ENCODE results near the gene LIF. TPM values are rescaled to one million over a fixed set of nuclear protein-coding genes. Genes with fewer than 3 reads are reported as not detected.

LIF gene
- 40.2 and 43.6 TPM in 2 replicates for total RNA-seq (2014; rRNA removed; shearing (Covaris generic))

DNA sequence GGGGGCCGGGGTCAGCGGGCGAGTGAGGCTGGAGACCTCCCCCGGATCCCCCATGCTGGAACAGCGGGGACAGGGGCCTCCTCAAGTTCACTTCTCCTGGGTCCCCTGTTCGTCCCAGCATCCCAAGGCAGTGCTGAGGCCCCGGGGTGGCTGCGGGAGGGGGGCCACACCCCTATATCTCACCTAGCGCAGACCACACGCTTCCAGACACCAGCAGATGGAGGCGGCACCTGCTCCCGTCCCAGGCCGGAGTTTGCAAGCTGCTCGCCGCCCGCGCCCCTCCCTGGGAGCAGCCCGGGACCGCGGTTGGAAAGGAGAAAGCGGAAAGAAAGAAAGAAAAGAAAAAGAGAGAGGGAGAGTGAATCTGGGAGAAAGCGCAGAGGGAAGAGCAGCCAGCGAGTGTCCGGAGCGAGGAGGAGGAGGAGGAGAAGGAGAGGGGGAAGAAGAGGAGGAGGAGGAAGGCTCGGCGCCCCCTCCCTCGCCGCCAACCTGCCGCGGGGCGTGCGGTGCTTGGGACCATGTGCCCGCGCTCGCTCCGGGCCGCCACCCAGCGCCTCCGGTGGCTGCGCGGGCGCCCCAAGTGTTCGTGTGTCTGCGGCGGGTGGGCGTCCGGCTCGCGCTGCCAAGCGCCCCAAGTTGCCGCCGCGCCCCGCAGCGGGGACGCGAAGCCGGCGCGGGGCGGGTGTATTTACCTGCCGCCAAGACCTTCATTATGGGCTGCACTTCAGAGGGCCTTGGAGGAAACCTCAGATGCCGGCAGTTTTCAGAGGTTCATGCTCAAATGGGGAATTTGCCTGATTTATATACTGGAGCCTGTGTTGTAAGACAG lies at the start of gene LIF:
Gene LIF (minus strand): TSS at position 775 of the 829 bp plus-strand sequence. CDS start 64 bp downstream, at position 711.

DNA sequence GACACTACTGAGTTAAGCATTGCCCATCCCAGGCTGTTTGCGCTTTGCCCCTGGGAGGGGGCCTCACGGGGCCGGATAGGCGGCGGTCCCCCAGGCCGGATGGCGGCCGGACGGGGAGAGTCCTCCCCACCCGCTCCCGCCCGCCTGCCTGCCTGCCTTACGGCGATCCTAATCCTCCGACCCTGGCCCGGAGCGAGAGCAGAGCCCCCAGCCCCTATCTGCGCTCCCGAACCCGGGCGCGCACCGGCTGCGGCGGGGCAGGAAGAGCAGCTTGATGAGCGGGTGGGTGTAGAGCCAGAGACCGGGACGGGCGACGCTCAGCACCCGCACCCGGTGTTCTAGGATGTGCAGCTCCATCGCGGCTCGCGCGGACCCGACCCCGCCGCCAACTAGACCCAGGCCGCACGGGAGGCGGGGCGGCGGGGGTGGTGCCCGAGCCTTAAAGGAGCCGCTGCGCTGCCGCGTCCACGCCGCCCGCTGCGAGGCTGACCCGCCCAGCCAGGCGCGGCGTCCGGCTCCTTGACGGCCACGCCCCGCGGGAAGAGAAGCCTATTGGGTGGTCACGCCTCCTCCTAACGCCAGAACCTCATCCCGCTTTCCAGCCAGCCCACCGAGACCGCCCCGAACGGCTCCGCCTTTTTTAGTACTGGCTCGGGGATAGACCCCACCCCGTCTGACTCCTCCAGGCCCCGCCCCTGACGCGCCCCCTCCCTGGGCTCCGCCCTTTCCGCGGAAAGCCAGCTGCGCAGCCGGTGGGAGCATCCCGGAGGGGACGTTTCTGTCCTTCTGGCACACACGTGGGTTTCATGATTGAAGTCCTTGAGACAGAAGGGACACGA lies 42.8 kb upstream of the LIF start, which contains the start of gene CASTOR1:
Gene CASTOR1 (minus strand): TSS at position 365 of the 839 bp plus-strand sequence. CDS start 8 bp downstream, at position 357.

DNA sequence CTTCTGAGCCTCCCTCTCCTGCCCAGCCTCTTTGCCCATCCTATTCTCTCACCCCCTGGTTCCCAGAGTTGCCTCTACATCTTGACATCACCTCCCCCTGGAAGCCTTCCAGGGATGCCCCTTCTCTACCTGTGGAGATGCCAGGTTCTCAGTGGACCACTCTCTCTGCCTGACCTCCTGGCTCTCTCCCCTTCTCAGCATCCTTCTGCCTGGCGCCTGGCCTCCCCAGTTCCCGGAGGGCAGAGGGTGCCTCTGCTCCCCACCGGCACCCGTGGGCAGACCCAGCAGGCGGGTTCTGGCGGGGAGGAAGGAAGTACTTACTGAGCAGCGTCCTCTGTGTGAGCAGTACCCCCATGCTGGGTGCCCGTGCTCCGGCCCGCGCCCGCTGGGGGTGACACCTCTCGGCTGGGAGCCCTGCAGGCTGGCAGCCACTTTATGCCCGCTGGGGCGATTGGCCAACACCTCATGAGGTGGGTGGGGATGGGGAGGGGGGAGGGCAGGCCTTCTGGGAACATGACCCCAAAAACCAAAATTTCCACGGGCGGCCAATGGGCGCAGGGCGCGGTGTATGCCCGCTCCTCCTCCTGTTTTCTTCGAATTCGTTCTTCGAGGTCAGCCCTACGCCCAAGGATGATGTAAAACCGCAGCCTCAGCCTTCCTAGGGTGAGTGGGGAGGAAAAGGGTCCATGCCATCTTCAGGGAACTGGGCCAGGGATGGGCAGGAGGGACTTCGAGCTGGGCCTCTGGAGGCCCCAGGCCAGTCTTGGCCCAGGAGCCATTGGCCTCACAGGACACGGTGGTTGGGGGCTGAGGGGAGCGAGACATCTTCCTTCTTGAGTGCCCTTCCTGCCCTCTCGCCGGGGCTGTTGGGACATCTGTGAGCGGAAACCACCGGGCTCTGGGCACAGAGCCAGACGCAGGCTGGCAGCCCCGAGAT lies 20.2 kb upstream of the LIF start, which contains the start of gene OSM:
Gene OSM (minus strand): TSS at position 407 of the 937 bp plus-strand sequence. CDS start 52 bp downstream, at position 355.

Other genes starting within 250 kb of the LIF start
- gene HORMAD2, start 166.3 kb downstream of the LIF start, total RNA-seq (2014; rRNA removed; shearing (Covaris generic)): not detected in 2 replicates
- gene OSM, start 20.1 kb upstream of the LIF start, total RNA-seq (2014; rRNA removed; shearing (Covaris generic)): 0.13 TPM in 1 of 2 replicates, not detected in the other
- 1.2 and 2.6 TPM in 2 replicates for gene CASTOR1, start 42.7 kb upstream of the LIF start, total RNA-seq (2014; rRNA removed; shearing (Covaris generic))
- gene TBC1D10A, start 80.2 kb upstream of the LIF start, total RNA-seq (2014; rRNA removed; shearing (Covaris generic)): 9.5 and 11.5 TPM in 2 replicates
- 63.5 and 78.7 TPM in 2 replicates for gene SF3A1, start 110.1 kb upstream of the LIF start, total RNA-seq (2014; rRNA removed; shearing (Covaris generic))
- 1.8 and 4.1 TPM in 2 replicates for gene CCDC157, start 110.2 kb upstream of the LIF start, total RNA-seq (2014; rRNA removed; shearing (Covaris generic))
- gene RNF215, start 140.7 kb upstream of the LIF start, total RNA-seq (2014; rRNA removed; shearing (Covaris generic)): 14.9 and 18.2 TPM in 2 replicates
- gene SEC14L2, start 150.3 kb upstream of the LIF start, total RNA-seq (2014; rRNA removed; shearing (Covaris generic)): 9.6 and 11.2 TPM in 2 replicates
- 29.2 and 37.1 TPM in 2 replicates for gene MTFP1, start 179.0 kb upstream of the LIF start, total RNA-seq (2014; rRNA removed; shearing (Covaris generic))
- gene SEC14L3, start 225.3 kb upstream of the LIF start, total RNA-seq (2014; rRNA removed; shearing (Covaris generic)): not detected in 2 replicates

All from A375 (cell line).